ENCODE measurements around the gene STXBP6.

DNA sequence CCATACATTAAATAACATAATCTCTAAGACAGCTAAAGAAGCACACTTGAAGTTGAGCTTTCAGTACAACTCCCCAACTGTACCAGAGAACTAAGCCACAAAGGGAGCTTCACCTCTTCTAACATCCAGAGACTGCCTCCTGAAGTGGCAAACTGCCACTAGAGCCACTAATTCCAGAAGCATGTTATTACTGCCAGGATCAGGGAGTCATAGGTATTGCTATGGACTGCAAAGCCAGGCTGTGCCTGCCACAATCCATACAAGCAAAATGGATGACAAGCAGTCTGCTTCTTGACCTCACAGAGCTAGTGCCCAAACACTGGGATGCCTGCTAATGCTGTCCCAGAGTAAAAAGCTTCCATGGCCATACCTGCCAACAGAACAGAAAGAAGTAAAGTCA lies 160.1 kb downstream of the STXBP6 start:
- TF ChIP-seq LRRFIP1 (CRISPR knock-in tag; conservative IDR thresholded peaks at IDR 0.05) (no peak), U2AF2 (IDR thresholded peaks at IDR 0.05; ENCODE audit: low read depth, low read length) (no peak)

All from HepG2 (cell line).